SH-SY5Y (cell line): ENCODE data around the gene FRMD8.

Experiments
- GATA2 ChIP-seq: IDR thresholded peaks from 2 replicates; pipeline ENCODE4 v1.6.1; 2011; ENCODE audit warnings: mild to moderate bottlenecking, low read depth, low read length
- GATA3 ChIP-seq: IDR thresholded peaks from 2 replicates; pipeline ENCODE4 v1.6.1; 2011; ENCODE audit warnings: low read depth, mild to moderate bottlenecking, low read length, moderate library complexity

The FRMD8 gene, protein sequence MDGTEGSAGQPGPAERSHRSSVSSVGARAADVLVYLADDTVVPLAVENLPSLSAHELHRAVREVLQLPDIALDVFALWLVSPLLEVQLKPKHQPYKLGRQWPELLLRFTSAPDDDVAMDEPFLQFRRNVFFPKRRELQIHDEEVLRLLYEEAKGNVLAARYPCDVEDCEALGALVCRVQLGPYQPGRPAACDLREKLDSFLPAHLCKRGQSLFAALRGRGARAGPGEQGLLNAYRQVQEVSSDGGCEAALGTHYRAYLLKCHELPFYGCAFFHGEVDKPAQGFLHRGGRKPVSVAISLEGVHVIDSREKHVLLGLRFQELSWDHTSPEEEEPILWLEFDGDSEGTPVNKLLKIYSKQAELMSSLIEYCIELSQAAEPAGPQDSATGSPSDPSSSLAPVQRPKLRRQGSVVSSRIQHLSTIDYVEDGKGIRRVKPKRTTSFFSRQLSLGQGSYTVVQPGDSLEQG

DNA sequence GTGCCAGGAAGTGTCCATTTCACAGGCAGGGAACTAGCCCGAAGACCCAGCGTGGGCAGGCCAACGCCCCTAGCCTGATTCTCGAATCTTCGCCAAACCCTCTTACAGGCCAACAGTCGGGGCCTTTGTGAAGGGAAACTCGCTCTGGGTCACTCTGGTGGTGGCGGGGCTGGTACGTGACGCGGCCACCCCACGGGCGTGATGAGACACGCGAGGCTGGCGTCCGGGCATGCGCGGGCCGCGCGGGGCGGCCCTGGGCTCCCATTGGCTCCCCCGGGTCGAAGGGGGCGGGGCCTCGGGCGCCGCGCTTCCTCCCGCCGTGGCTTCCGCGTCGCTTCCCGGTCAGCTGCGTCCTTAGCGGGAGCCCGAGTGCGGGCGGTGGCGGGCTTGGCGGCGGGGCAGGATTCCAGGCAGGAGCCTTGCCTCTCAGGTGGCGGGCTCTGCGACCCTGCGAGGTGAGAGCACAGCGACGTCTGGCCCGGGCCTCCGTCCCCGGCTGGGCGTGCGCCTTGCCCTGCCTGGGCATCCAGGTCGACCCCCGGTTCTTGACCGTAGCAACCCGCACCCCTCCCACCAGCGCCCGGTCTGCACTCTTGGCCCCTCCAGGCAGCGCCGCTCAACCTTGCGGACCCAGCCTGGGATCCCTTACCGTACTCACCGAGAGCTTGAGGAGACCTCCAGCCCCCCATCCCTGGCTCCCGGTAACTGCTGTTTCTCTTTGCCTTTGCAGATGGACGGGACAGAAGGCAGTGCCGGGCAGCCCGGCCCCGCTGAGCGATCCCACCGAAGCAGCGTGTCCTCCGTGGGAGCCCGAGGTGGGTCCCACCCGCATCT lies at the start of gene FRMD8:
Gene FRMD8, plus strand, starts transcription at position 331 of the 834 bp plus-strand sequence. Its CDS starts 400 bp downstream, at position 731.
- TF ChIP-seq GATA3 = no peak
- no peak for TF ChIP-seq GATA2

DNA sequence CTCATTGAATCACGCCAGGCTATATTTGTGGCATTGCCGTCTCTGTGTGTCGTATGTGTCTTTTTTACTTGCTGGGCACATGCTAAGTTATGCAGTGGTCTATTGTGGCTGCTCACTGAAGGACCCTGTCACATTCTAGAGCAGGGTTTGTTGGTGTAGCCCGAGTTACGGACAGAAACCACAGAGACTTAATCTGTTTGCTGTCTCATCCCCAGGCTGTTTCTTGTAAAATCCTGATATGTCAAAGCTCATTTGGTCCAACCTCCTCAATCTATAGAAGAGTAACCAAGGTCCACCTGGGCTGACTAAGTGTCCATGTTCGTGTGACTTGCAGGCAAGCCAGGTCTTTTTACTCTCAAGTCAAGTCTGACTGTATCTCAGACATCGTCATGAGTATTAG lies 47.8 kb upstream of the FRMD8 start:
- TF ChIP-seq GATA2 (no peak), GATA3 (no peak)

DNA sequence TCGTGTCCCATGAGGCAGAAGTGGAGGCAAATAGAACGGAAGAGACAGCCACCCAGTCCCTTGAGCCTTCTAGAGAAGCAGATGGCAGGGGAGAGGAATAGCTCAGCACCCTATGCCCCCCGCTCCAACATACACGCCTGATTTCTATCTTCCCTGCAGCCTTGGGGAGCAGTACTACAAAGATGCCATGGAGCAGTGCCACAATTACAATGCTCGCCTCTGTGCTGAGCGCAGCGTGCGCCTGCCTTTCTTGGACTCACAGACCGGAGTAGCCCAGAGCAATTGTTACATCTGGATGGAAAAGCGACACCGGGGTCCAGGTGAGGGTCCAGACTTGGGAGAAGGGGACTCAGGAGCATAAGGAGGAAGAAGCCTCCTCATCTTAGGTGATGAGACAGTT lies 46.2 kb upstream of the FRMD8 start:
- TF ChIP-seq GATA2 = no peak
- TF ChIP-seq GATA3 = no peak

DNA sequence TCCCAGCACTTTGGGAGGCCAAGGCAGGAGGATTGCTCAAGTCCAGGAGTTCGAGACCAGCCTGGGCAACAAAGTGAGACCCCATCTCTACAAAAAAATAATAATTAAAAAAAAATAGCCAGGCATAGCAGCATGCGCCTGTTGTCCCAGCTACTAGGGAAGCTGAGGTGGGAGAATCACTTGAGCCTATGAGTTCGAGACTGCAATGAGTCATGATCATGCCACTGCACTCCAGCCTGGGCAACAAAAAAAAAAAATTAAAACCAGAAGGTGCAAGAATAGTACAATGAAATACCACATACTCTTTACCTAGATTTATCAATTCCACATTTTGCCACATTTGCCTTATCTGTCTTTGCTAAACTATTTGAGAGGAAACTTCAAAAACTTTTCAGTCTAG lies 44.6 kb upstream of the FRMD8 start:
- TF ChIP-seq GATA2 (no peak), GATA3 (no peak)

DNA sequence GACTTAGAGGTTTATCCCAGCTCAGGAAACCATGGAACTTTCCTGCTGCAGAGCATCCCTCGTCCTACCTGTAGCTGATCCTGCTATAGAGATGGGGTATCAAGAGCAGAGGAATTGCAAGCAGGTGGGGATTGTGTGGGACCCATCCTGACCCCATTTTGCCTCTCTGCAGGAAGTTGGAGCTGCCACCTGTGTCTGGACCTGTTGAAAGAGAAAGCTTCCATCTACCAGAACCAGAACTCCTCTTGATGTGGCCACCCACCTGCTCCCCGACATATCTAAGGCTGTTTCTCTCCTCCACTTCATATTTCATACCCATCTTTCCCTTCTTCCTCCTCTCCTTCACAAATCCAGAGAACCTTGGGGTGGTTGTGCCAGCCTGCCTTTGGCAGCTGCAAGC lies 34.9 kb upstream of the FRMD8 start:
- TF ChIP-seq GATA3 = no peak
- TF ChIP-seq GATA2 = no peak

DNA sequence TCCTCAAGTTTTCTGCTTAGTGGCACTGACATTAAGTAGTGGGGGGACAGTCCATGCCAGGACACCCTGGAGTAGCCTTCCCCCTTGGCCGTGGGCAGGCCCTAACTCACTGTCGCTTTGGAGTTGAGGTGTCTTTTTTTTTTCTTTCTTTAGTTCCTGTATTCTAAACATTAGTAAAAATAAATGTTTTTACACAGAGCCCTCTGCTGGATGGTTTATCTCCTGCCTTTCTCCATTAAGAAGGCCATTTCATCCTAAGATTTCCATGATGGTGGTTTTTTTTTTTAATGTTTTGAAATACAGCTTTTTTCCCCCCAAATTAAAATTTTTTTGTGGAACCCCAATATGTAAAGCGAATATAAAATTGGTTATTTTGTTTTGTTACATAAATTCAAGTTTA lies 33.7 kb upstream of the FRMD8 start:
- TF ChIP-seq GATA3 (no peak), GATA2 (no peak)

DNA sequence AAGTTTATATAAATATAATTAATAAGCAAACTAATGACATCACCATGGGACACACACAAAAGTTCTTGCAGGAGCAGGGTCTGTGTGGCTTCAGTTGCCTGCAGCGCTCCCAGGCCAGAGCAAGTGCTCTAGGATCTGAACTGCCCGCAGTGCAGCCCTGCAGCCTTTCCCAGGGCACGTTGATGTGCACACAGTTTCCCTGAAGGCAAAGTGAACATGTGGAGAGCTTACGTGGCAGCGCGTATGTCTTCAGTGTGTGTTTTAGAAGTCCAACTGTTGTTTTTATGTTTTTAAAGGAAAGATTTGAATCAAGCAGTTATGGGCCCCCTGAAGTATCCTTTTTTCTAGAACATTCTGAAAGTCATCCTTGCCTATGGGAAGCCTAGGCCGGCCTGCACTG lies 33.1 kb upstream of the FRMD8 start:
- TF ChIP-seq GATA3 (no peak), GATA2 (no peak)

DNA sequence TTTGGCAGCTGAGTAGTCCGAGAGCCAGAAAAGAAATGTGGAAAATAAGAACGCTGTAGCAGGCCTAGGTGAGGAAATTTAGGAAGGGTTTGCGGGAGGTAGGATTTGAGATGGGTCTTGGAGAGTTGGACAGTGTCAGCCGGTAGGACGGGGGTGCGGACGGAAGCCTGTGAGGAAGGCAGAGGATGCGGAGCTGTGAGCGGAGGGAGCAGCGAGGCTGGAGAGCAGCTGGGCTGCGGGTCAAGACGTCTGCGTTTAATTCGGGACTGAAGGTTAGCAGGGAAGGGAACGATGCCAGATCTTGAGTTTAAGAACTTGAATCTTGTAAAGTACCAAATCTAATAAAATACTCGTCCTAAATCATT lies 32.6 kb upstream of the FRMD8 start:
- TF ChIP-seq GATA3 (no peak), GATA2 (no peak)

DNA sequence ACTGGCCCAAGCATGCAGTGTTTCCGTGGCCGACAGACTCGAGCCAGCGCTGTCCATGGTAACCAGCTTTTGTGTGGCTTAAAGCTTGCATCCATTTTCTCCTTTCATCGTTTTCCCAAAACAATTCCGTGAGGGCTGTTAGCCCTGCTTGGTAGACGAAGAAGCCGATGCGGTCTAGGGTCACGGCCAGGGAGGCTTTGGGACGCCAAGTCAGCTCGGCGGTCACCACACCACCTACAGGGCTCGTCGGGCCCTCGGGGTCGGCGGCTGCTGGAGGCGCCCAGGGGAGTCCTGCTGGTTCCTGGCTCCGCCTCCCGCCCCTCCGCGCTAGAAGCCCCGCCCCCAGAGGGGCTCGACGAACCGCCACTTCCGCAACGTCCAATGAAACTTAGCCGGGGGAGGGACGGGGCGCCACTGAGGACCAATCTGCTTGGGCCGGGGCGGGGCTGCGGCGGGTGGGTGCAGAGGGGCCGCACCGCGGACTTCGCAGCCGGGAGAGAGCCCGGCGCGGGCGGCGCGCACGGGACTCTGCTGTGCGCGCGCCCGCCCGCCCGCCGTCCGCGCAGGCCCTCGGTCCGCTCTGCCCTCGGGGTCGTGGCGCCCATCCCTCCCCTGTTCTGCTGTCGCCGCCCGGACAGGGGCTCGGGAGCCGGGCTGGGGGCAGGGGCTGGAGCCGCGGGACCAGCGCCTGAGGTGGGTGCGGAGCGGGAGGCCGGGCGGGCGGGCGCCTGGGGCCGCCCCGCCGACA lies 32.0 kb upstream of the FRMD8 start, which contains the start of gene TIGD3:
Gene TIGD3, plus strand, starts transcription at position 487 of the 748 bp plus-strand sequence. CDS start 1,058 bp downstream, outside the sequence.
- TF ChIP-seq GATA3 (no peak), GATA2 (no peak)

DNA sequence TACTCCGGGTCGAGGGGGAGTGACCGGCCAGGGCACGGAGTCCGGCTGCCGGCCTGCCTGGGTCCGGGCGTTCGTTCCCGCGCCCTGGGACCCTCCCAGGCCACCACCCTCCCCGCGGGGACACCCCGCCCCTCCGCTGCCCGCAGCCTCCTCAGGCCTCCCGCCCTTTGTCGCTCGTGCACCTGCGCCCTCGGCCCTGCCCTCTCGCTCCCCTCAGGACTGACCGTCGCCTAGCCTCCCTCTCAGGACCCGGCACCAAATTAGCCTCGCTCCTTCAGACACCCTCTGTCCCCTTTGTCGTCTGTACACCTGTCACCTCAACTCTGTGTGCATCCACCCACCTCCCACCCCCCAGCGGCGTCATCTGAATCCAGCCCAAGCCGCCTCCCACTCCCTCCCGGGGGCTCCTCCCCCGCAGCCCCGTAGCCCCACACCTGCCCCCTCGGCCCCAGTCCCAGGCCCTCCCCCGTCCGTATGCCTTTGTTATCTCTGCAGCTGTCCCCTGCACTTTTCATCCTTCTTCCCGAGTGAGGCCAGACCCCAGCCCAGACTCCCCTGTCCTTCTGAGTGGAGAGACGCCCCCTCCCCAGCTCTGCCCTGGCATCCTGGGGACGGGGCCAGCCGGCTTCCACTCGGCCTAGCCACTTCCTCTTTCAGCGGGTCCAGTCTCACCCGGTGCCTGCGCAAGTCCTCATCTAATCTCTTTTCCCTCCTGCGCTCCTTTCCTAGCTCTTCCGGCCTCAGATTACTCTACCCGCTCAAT lies 31.2 kb upstream of the FRMD8 start:
- no peak for TF ChIP-seq GATA3
- peak; percentile 67 for TF ChIP-seq GATA2

DNA sequence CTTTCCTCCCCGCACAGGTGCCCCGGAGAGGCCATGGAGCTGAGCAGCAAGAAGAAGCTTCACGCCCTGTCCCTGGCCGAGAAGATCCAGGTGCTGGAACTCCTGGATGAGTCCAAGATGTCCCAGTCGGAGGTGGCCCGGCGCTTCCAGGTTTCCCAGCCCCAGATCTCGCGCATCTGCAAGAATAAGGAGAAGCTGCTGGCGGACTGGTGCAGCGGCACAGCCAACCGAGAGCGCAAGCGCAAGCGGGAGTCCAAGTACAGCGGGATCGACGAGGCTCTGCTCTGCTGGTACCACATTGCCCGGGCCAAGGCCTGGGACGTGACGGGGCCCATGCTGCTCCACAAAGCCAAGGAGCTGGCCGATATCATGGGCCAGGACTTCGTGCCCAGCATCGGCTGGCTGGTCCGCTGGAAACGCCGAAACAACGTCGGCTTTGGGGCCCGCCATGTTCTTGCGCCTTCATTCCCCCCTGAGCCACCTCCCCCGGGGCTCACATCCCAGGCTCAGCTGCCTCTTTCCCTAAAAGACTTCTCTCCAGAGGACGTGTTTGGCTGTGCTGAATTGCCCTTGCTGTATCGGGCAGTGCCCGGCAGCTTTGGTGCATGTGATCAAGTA lies 30.6 kb upstream of the FRMD8 start:
- TF ChIP-seq GATA2 = no peak
- TF ChIP-seq GATA3 = no peak

DNA sequence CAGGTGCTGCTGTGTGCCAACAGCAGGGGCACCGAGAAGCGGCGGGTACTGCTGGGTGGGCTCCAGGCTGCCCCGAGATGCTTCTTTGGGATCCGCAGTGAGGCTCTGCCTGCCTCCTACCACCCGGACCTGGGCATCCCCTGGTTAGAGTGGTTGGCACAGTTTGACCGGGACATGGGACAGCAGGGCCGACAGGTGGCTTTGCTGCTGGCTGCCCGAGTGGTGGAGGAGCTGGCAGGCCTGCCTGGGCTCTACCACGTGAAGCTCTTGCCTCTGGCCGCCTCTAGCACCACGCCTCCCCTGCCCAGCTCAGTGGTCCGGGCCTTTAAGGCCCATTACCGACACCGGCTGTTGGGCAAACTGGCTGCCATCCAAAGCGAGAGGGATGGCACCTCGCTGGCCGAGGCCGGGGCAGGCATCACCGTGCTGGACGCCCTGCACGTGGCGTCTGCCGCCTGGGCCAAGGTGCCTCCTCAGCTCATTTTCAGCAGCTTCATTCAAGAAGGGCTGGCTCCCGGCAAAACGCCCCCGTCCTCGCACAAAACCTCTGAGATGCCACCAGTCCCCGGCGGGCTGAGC lies 30.0 kb upstream of the FRMD8 start:
- TF ChIP-seq GATA3 (no peak), GATA2 (no peak)

DNA sequence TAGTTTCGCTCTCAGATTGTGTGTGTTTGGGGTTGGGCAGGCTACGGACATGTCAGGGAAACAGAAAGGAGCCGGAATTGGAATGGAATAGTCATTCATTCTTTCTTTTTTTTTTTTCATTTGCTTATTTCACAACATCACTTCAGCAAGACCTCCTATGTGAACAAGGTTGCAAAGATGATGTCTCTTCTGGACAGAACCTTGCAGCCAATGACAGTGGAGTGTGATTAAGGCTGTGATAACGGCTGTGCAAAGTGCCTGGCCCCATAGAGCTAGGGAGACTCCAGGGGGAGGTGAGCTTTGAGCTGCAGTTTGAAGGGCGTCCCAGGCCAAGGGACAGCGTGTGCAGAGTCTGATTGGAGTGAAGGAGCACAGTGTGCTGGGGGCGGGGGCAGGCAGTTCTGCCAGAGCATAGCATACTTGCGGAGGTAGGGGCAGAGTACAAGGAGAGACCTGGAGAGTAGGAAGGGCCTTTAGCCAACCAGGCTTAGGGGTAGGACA lies 28.5 kb upstream of the FRMD8 start:
- TF ChIP-seq GATA2 = no peak
